ENCODE measurements around the gene RICTOR.

GRCh38 chr5:39057734-39058133 is 16.5 kb downstream of the RICTOR start:
- TF ChIP-seq POLR2A (IDR thresholded peaks at IDR 0.05), result no peak
- TF ChIP-seq, protein P1, sequence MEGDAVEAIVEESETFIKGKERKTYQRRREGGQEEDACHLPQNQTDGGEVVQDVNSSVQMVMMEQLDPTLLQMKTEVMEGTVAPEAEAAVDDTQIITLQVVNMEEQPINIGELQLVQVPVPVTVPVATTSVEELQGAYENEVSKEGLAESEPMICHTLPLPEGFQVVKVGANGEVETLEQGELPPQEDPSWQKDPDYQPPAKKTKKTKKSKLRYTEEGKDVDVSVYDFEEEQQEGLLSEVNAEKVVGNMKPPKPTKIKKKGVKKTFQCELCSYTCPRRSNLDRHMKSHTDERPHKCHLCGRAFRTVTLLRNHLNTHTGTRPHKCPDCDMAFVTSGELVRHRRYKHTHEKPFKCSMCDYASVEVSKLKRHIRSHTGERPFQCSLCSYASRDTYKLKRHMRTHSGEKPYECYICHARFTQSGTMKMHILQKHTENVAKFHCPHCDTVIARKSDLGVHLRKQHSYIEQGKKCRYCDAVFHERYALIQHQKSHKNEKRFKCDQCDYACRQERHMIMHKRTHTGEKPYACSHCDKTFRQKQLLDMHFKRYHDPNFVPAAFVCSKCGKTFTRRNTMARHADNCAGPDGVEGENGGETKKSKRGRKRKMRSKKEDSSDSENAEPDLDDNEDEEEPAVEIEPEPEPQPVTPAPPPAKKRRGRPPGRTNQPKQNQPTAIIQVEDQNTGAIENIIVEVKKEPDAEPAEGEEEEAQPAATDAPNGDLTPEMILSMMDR (IDR thresholded peaks at IDR 0.05), result no peak
- no peak for TF ChIP-seq POLR2AphosphoS5 (IDR thresholded peaks at IDR 0.05)
